Measurements from ENCODE around the gene ANKRD23. TPM values are rescaled to one million over a fixed set of nuclear protein-coding genes. Genes with fewer than 3 reads are reported as not detected.

The ANKRD23 gene
- total and polyA plus RNA-seq, 2 of the 8 experiments (the other 6 are each of a cell fraction or from before 2014, with no cell fraction given): 3.4 to 3.5 TPM

- TF ChIP-seq SP2 (IDR thresholded peaks at IDR 0.05; ENCODE audit: low read length) (no peak), SAP30 (IDR thresholded peaks at IDR 0.05; ENCODE audit: insufficient read depth, insufficient replicate concordance, low read length) (no peak), JUND (IDR thresholded peaks at IDR 0.05; ENCODE audit: low read length) (no peak), NANOG (IDR thresholded peaks at IDR 0.05; ENCODE audit: insufficient read depth, low read depth, low read length, poor library complexity, severe bottlenecking) (no peak), SP4 (IDR thresholded peaks at IDR 0.05; ENCODE audit: low read length) (no peak)
Observed at GRCh38 chr2:96847586-96847985, 3.8 kb upstream of the ANKRD23 start (continued).

Data from H1 (cell line).